ENCODE data around the gene GPR65. TPM values are rescaled to one million over a fixed set of nuclear protein-coding genes. Genes with fewer than 3 reads are reported as not detected.

Gene GPR65
- total and polyA plus RNA-seq, 9 of the 15 experiments (the other 6 are each of a cell fraction or from before 2014, with no cell fraction given) = 0.03 to 0.11 (median 0.04) TPM; not detected in 6

- TF ChIP-seq ZNF609 (CRISPR knock-in tag; IDR thresholded peaks at IDR 0.05; ENCODE audit: borderline replicate concordance) = no peak
- no peak for TF ChIP-seq ILK (tag; IDR thresholded peaks at IDR 0.05; ENCODE audit: borderline replicate concordance, low read depth)
- no peak for TF ChIP-seq FOXP1 (CRISPR knock-in tag; IDR thresholded peaks at IDR 0.05)
- no peak for TF ChIP-seq NCOR1 (IDR thresholded peaks at IDR 0.05)
- no peak for TF ChIP-seq MYBL2 (IDR thresholded peaks at IDR 0.05; ENCODE audit: low read depth)
- TF ChIP-seq MYBL2 (CRISPR knock-in tag; IDR thresholded peaks at IDR 0.05; ENCODE audit: borderline replicate concordance) = no peak
- TF ChIP-seq HDGF (IDR thresholded peaks at IDR 0.05) = no peak
- no peak for TF ChIP-seq TEAD2 (tag; IDR thresholded peaks at IDR 0.05)
- TF ChIP-seq RBM22 (IDR thresholded peaks at IDR 0.05; ENCODE audit: low read depth, low read length, poor library complexity, severe bottlenecking) = no peak
- no peak for TF ChIP-seq ZNF644 (tag; IDR thresholded peaks at IDR 0.05; ENCODE audit: low read depth)
- TF ChIP-seq KLF13 (tag; IDR thresholded peaks at IDR 0.05; ENCODE audit: borderline replicate concordance, low read depth) = no peak
- TF ChIP-seq ARID1B (IDR thresholded peaks at IDR 0.05) = 0 out of 2 replicates have a peak, but pooled peaks have one; percentile 12
- TF ChIP-seq ZBTB2 (IDR thresholded peaks at IDR 0.05) = no peak
- no peak for TF ChIP-seq STAT5A (IDR thresholded peaks at IDR 0.05; ENCODE audit: borderline replicate concordance, low read length)
- no peak for TF ChIP-seq SRSF9 (IDR thresholded peaks at IDR 0.05; ENCODE audit: borderline replicate concordance, low read depth, low read length)
- no peak for TF ChIP-seq ELF2 (CRISPR knock-in tag; IDR thresholded peaks at IDR 0.05)
Observed at GRCh38 chr14:88023658-88024187, 18.8 kb downstream of the GPR65 start (continued).

All from K562 (cell line).